ENCODE data around the gene UBQLN3. TPM values are rescaled to one million over a fixed set of nuclear protein-coding genes. Genes with fewer than 3 reads are reported as not detected.

The UBQLN3 gene
- total RNA-seq, 1 experiment from 2014 or later, result not detected

DNA sequence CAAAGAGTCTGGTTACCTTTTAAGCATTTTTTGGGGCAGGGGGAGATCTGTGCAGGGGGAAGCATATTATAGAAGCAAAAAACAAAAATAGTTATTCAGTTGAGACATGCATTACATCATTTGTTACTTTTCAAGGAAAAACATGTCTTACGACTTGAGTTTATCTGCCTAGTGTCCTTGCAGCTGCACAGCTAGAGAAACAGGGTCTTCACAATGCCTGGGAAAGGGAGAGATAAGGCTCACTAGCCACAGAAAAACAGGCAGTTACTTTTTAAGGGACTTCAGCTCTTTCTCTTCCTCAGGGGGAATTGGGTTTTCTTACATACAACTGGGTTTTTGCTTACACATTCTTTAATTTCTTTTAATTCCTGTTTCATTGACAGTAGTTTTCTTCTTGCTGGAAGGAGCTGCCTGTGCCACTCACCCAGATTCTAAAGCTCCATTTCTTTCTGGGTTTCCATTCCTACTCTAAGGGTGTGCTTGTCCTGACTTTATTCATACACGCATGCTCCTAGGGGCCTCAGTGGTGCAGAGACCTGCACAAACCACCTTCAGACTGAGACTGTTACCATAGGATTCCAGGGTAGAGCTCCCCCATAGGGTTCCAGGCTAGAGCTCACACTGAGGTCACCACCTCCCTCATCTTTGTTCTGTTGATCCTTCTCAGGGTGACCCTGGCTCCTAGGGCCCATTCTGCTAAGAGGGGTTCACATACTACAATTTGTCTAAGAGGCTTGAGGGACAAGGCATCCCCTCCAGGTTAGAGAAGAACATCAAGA lies 21.5 kb upstream of the UBQLN3 start:
- Histone ChIP-seq H3K9me3 (ENCODE audit: control insufficient read depth, insufficient read depth, low read depth, low read length) (no peaks in the 10 kb centered on the region), H3K4me3 (ENCODE audit: low read depth in 2 of 2, low read length in 2 of 2) (no peak overlapping the region), H3K27ac (ENCODE audit: low read length) (no peak overlapping the region), H3K27me3 (ENCODE audit: control insufficient read depth, insufficient read depth, low read length) (no peaks in the 10 kb centered on the region), H3K4me1 (ENCODE audit: control insufficient read depth, insufficient read depth, low read length) (no peaks in the 10 kb centered on the region), H3K36me3 (ENCODE audit: control insufficient read depth, insufficient read depth, low read length) (no peaks in the 10 kb centered on the region)
- no TSS peak for BruUV-seq (replicated peaks)
- ATAC-seq, result no peak
- intact Hi-C loops (cut with micrococcal nuclease; ENCODE audit: unreplicated experiment) (no loop called here), in situ Hi-C loops (cut with HindIII; ENCODE audit: low pct_unique_long_range_greater_than_20kb, low sequenced_read_pairs) (no loop called here)
- TF ChIP-seq, protein P1, sequence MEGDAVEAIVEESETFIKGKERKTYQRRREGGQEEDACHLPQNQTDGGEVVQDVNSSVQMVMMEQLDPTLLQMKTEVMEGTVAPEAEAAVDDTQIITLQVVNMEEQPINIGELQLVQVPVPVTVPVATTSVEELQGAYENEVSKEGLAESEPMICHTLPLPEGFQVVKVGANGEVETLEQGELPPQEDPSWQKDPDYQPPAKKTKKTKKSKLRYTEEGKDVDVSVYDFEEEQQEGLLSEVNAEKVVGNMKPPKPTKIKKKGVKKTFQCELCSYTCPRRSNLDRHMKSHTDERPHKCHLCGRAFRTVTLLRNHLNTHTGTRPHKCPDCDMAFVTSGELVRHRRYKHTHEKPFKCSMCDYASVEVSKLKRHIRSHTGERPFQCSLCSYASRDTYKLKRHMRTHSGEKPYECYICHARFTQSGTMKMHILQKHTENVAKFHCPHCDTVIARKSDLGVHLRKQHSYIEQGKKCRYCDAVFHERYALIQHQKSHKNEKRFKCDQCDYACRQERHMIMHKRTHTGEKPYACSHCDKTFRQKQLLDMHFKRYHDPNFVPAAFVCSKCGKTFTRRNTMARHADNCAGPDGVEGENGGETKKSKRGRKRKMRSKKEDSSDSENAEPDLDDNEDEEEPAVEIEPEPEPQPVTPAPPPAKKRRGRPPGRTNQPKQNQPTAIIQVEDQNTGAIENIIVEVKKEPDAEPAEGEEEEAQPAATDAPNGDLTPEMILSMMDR (IDR thresholded peaks at IDR 0.05), result no peak
- TF ChIP-seq SIN3A (IDR thresholded peaks at IDR 0.05; ENCODE audit: borderline replicate concordance, insufficient read depth, low read depth, low read length) (no peak), TCF7L2 (IDR thresholded peaks at IDR 0.05; ENCODE audit: low read depth, low read length) (no peak), POLR2AphosphoS5 (IDR thresholded peaks at IDR 0.05; ENCODE audit: low read depth, low read length) (no peak)
- TF ChIP-seq, protein P2, sequence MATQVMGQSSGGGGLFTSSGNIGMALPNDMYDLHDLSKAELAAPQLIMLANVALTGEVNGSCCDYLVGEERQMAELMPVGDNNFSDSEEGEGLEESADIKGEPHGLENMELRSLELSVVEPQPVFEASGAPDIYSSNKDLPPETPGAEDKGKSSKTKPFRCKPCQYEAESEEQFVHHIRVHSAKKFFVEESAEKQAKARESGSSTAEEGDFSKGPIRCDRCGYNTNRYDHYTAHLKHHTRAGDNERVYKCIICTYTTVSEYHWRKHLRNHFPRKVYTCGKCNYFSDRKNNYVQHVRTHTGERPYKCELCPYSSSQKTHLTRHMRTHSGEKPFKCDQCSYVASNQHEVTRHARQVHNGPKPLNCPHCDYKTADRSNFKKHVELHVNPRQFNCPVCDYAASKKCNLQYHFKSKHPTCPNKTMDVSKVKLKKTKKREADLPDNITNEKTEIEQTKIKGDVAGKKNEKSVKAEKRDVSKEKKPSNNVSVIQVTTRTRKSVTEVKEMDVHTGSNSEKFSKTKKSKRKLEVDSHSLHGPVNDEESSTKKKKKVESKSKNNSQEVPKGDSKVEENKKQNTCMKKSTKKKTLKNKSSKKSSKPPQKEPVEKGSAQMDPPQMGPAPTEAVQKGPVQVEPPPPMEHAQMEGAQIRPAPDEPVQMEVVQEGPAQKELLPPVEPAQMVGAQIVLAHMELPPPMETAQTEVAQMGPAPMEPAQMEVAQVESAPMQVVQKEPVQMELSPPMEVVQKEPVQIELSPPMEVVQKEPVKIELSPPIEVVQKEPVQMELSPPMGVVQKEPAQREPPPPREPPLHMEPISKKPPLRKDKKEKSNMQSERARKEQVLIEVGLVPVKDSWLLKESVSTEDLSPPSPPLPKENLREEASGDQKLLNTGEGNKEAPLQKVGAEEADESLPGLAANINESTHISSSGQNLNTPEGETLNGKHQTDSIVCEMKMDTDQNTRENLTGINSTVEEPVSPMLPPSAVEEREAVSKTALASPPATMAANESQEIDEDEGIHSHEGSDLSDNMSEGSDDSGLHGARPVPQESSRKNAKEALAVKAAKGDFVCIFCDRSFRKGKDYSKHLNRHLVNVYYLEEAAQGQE (IDR thresholded peaks at IDR 0.05; ENCODE audit: insufficient read depth in 1 of 2, low read depth in 2 of 2, low read length in 1 of 2), result no peak
- DNase-seq (ENCODE audit: low read depth, low spot score), result no peak
- CTCF ChIA-PET, result no interaction called here
- POLR2A ChIA-PET, result no interaction called here

DNA sequence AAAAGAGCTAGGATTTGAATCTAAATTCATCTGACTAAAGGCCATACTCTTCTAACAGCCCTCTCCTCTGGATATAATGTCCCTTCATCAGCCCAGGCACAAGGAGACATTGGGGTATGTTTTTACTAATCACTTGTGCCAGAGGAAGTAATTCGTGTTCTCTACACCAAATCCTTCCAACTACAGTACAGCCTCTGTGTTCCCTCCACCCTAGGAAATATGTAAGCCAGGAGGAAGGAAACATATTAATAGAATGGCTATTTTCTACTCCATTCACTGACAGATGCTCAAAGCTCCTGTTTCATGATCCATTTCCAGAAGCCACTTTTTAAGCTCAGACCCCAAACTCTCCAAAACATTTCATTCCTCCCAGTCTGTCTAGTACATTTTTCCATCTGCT lies 18.7 kb upstream of the UBQLN3 start:
- Histone ChIP-seq H3K36me3 (ENCODE audit: control insufficient read depth, insufficient read depth, low read length) (no peaks in the 10 kb centered on the region), H3K27ac (ENCODE audit: low read length) (no peak overlapping the region), H3K4me1 (ENCODE audit: control insufficient read depth, insufficient read depth, low read length) (no peaks in the 10 kb centered on the region), H3K4me3 (ENCODE audit: low read depth in 2 of 2, low read length in 2 of 2) (no peak overlapping the region), H3K27me3 (ENCODE audit: control insufficient read depth, insufficient read depth, low read length) (peaks cover 5% of the 10 kb centered on the region; the same call in 1 of the 2 replicates), H3K9me3 (ENCODE audit: control insufficient read depth, insufficient read depth, low read depth, low read length) (no peaks in the 10 kb centered on the region)
- TF ChIP-seq SIN3A (IDR thresholded peaks at IDR 0.05; ENCODE audit: borderline replicate concordance, insufficient read depth, low read depth, low read length) (no peak), POLR2AphosphoS5 (IDR thresholded peaks at IDR 0.05; ENCODE audit: low read depth, low read length) (no peak), TCF7L2 (IDR thresholded peaks at IDR 0.05; ENCODE audit: low read depth, low read length) (no peak)
- TF ChIP-seq, protein P2 (IDR thresholded peaks at IDR 0.05; ENCODE audit: insufficient read depth in 1 of 2, low read depth in 2 of 2, low read length in 1 of 2), result no peak
- TF ChIP-seq, protein P1 (IDR thresholded peaks at IDR 0.05), result no peak
- intact Hi-C loops (cut with micrococcal nuclease; ENCODE audit: unreplicated experiment), result no loop called here
- ATAC-seq (no peak), DNase-seq (ENCODE audit: low read depth, low spot score) (no peak)
- ChIA-PET POLR2A (no interaction called here), CTCF (no interaction called here)
- in situ Hi-C loops (cut with HindIII; ENCODE audit: low pct_unique_long_range_greater_than_20kb, low sequenced_read_pairs), result no loop called here
- no TSS peak for BruUV-seq (replicated peaks)

Data from Panc1 (cell line).